HepG2 (cell line): ENCODE results near the gene P2RY2. TPM values are rescaled to one million over a fixed set of nuclear protein-coding genes. Genes with fewer than 3 reads are reported as not detected.

ENCODE experiments used
- ELF3 ChIP-seq: IDR thresholded peaks from 2 replicates; pipeline ENCODE4 v1.6.1; 2016; ENCODE audit warnings: missing genetic modification reagents, missing compliant biosample characterization
- FOXJ3 ChIP-seq: sonication (generic); formaldehyde crosslinking; IDR thresholded peaks from 2 replicates; pipeline ENCODE4 v1.4.0; 2020; ENCODE audit warnings: missing genetic modification reagents, mild to moderate bottlenecking, borderline replicate concordance
- HDAC1 ChIP-seq: sonication (generic); formaldehyde crosslinking; IDR thresholded peaks from 2 replicates; pipeline ENCODE4 v1.5.1; 2020; ENCODE audit warnings: mild to moderate bottlenecking, missing genetic modification reagents
- HOXA7 ChIP-seq: sonication (generic); formaldehyde crosslinking; IDR thresholded peaks from 2 replicates; pipeline ENCODE4 v1.8.1; 2022; ENCODE audit warnings: mild to moderate bottlenecking, missing genetic modification reagents, moderate library complexity
- KDM1A ChIP-seq: IDR thresholded peaks from 2 replicates; pipeline ENCODE4 v1.6.1; 2016; ENCODE audit warnings: missing compliant biosample characterization
- MED13 ChIP-seq: sonication (generic); formaldehyde crosslinking; IDR thresholded peaks from 2 replicates; pipeline ENCODE4 v1.5.0; 2020; ENCODE audit warnings: missing genetic modification reagents
- MEIS2 ChIP-seq: sonication (generic); formaldehyde crosslinking; IDR thresholded peaks from 2 replicates; pipeline ENCODE4 v1.9.0; 2021; ENCODE audit warnings: mild to moderate bottlenecking, missing genetic modification reagents
- MXD4 ChIP-seq: IDR thresholded peaks from 2 replicates; pipeline ENCODE4 v1.6.1; 2016; ENCODE audit warnings: mild to moderate bottlenecking, missing biosample characterization, missing genetic modification reagents
- SALL1 ChIP-seq: sonication (generic); formaldehyde crosslinking; IDR thresholded peaks from 2 replicates; pipeline ENCODE4 v1.8.0; 2022; ENCODE audit warnings: mild to moderate bottlenecking, missing genetic modification reagents
- SOX6 ChIP-seq, 2 experiments: fragments of 450-650 bp in 1 of 2; sonication (generic) in 1 of 2; formaldehyde crosslinking in 1 of 2; IDR thresholded peaks; 2 replicates each; pipeline versions ENCODE4 v1.4.0 to v1.6.1; 2017 to 2020; ENCODE audit warnings: antibody characterized with exemption in 1 of 2, mild to moderate bottlenecking in 1 of 2, missing genetic modification reagents in 1 of 2
- SRSF1 ChIP-seq: fragments of 200-400 bp; formaldehyde crosslinking; optimal IDR thresholded peaks from 2 replicates; pipeline ENCODE3; 2017; ENCODE audit warnings: mild to moderate bottlenecking, low read depth, low read length, moderate library complexity
- SRY ChIP-seq: sonication (generic); formaldehyde crosslinking; IDR thresholded peaks from 2 replicates; pipeline ENCODE4 v1.8.0; 2022; ENCODE audit warnings: mild to moderate bottlenecking, missing genetic modification reagents
- TBL1XR1 ChIP-seq: fragments of 150-350 bp; IDR thresholded peaks from 2 replicates; pipeline ENCODE4 v1.6.1; 2014; ENCODE audit warnings: borderline replicate concordance, low read length; ENCODE audit not compliant: partially characterized antibody
- ZFP37 ChIP-seq: sonication (generic); formaldehyde crosslinking; IDR thresholded peaks from 2 replicates; pipeline ENCODE4 v1.4.0; 2020; ENCODE audit warnings: missing genetic modification reagents, borderline replicate concordance
- ZMYM3 ChIP-seq: sonication (generic); formaldehyde crosslinking; IDR thresholded peaks from 2 replicates; pipeline ENCODE4 v1.5.1; 2020; ENCODE audit warnings: mild to moderate bottlenecking, missing genetic modification reagents
- ZMYM4 ChIP-seq: sonication (generic); formaldehyde crosslinking; IDR thresholded peaks from 2 replicates; pipeline ENCODE4 v1.8.1; 2023; ENCODE audit warnings: mild to moderate bottlenecking, missing genetic modification reagents
- ZNF263 ChIP-seq: sonication (generic); formaldehyde crosslinking; IDR thresholded peaks from 2 replicates; pipeline ENCODE4 v1.4.0; 2020; ENCODE audit warnings: missing genetic modification reagents
- ZNF556 ChIP-seq: sonication (generic); formaldehyde crosslinking; IDR thresholded peaks from 2 replicates; pipeline ENCODE4 v1.4.0; 2020; ENCODE audit warnings: mild to moderate bottlenecking, missing genetic modification reagents, borderline replicate concordance
- polyA plus RNA-seq, 8 experiments: library from polyadenylated mRNA; depleted of rRNA in 3 of 8; stranded (reverse) in 7 of 8; unstranded in 1 of 8; fragments of >200 nt; fragmentation: Illumina TruSeq in 4 of 8; extraction: Trizol in 4 of 8; gene quantifications; 2 replicates each; pipeline versions ENCODE4 v1.2.1 to v1.2.3, GENCODE V29; 2011 to 2016; ENCODE audit warnings: low read depth in 4 of 8, missing spikeins in 1 of 8, mixed read lengths in 1 of 8; ENCODE audit not compliant: insufficient read depth in 1 of 8
- total RNA-seq, 5 experiments: library from RNA; depleted of rRNA; stranded (reverse); fragments of >200 nt; fragmentation: Illumina TruSeq; extraction: Trizol; gene quantifications; 2 replicates each; pipeline ENCODE4 v1.2.3, GENCODE V29; 2016; ENCODE audit warnings: low read depth in 1 of 5
- TF ChIP-seq, protein P1 (sequence below): sonication (generic); formaldehyde crosslinking; IDR thresholded peaks from 2 replicates; pipeline ENCODE4 v1.4.0; 2020; ENCODE audit warnings: low read depth, missing genetic modification reagents
- TF ChIP-seq, protein P2 (sequence below): IDR thresholded peaks from 2 replicates; pipeline ENCODE4 v1.6.1; 2018; ENCODE audit warnings: missing genetic modification reagents, mild to moderate bottlenecking, missing compliant biosample characterization
- TF ChIP-seq, protein P3 (sequence below): IDR thresholded peaks from 2 replicates; pipeline ENCODE4 v1.6.1; 2012; ENCODE audit warnings: inconsistent platforms
- TF ChIP-seq, protein P4 (sequence below): sonication (generic); formaldehyde crosslinking; conservative IDR thresholded peaks from 2 replicates; pipeline ENCODE4 v1.4.0; 2020; ENCODE audit warnings: mild to moderate bottlenecking, missing genetic modification reagents, moderate library complexity

P2RY2 gene
- total and polyA plus RNA-seq, 2 of the 13 experiments (the other 11 are each of a cell fraction or from before 2014, with no cell fraction given) = 0.95 to 3.1 TPM

DNA sequence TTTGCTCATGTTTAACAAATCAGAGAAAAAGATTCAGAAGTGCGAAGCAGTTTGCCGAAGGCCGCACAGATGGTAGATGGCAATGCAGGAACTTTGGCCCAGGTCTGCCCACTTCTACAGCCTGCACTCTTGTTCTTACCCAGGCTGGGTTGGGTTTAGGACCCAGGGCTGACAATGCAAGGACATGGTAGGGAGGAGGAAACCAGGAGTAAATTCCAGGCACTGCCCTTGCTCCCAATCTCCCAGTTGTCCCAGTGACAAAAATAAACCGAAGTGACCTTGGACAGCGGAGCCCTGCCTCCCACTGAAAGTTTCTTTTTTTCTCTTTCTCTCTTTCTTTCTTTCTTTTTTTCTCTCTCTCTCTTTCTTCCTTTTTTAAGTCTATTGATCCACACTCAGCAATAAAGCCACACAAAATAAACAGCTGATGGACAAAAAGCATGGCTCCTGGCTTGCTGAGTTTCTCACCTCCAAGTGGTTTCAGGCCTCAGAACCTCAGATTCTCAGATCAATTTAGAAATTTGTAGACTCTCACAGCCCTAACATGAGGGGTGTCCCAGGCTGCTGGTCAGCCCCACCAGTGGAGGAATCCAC lies 42.4 kb upstream of the P2RY2 start (continued):
- TF ChIP-seq, protein P1, sequence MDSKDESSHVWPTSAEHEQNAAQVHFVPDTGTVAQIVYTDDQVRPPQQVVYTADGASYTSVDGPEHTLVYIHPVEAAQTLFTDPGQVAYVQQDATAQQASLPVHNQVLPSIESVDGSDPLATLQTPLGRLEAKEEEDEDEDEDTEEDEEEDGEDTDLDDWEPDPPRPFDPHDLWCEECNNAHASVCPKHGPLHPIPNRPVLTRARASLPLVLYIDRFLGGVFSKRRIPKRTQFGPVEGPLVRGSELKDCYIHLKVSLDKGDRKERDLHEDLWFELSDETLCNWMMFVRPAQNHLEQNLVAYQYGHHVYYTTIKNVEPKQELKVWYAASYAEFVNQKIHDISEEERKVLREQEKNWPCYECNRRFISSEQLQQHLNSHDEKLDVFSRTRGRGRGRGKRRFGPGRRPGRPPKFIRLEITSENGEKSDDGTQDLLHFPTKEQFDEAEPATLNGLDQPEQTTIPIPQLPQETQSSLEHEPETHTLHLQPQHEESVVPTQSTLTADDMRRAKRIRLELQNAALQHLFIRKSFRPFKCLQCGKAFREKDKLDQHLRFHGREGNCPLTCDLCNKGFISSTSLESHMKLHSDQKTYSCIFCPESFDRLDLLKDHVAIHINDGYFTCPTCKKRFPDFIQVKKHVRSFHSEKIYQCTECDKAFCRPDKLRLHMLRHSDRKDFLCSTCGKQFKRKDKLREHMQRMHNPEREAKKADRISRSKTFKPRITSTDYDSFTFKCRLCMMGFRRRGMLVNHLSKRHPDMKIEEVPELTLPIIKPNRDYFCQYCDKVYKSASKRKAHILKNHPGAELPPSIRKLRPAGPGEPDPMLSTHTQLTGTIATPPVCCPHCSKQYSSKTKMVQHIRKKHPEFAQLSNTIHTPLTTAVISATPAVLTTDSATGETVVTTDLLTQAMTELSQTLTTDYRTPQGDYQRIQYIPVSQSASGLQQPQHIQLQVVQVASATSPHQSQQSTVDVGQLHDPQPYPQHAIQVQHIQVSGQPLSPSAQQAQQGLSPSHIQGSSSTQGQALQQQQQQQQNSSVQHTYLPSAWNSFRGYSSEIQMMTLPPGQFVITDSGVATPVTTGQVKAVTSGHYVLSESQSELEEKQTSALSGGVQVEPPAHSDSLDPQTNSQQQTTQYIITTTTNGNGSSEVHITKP (CRISPR knock-in tag) = peak; percentile 75; the same call in 1 of the 2 replicates
- TF ChIP-seq KDM1A (CRISPR knock-in tag) = peak; percentile 69; the same call in 1 of the 2 replicates
- TF ChIP-seq, protein P2, sequence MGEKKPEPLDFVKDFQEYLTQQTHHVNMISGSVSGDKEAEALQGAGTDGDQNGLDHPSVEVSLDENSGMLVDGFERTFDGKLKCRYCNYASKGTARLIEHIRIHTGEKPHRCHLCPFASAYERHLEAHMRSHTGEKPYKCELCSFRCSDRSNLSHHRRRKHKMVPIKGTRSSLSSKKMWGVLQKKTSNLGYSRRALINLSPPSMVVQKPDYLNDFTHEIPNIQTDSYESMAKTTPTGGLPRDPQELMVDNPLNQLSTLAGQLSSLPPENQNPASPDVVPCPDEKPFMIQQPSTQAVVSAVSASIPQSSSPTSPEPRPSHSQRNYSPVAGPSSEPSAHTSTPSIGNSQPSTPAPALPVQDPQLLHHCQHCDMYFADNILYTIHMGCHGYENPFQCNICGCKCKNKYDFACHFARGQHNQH (CRISPR knock-in tag) = peak; percentile 32; the same call in 1 of the 2 replicates
- peak; percentile 53; the same call in 1 of the 2 replicates for TF ChIP-seq ZMYM4
- no peak for TF ChIP-seq HOXA7 (CRISPR knock-in tag)
- peak; percentile 64; the same call in 1 of the 2 replicates for TF ChIP-seq MED13 (CRISPR knock-in tag)
- TF ChIP-seq HDAC1 (CRISPR knock-in tag) = peak; percentile 69
- TF ChIP-seq ZMYM3 (CRISPR knock-in tag) = peak; percentile 96
- 0 out of 2 replicates have a peak, but pooled peaks have one; percentile 10 for TF ChIP-seq MXD4 (CRISPR knock-in tag)
- TF ChIP-seq, protein P3, sequence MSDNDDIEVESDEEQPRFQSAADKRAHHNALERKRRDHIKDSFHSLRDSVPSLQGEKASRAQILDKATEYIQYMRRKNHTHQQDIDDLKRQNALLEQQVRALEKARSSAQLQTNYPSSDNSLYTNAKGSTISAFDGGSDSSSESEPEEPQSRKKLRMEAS = peak; percentile 38; the same call in 1 of the 2 replicates
- TF ChIP-seq ZFP37 (CRISPR knock-in tag) = no peak
- peak; percentile 48 for TF ChIP-seq ZNF263 (CRISPR knock-in tag)
- TF ChIP-seq SRY (CRISPR knock-in tag) = 0 out of 2 replicates have a peak, but pooled peaks have one; percentile 36
- peak; percentile 93 for TF ChIP-seq ELF3 (CRISPR knock-in tag)
- TF ChIP-seq MEIS2 = no peak
- peak; percentile 68; the same call in 1 of the 2 replicates for TF ChIP-seq FOXJ3 (CRISPR knock-in tag)
- TF ChIP-seq TBL1XR1 = peak; percentile 22
- no peak for TF ChIP-seq SRSF1
- TF ChIP-seq, protein P4, sequence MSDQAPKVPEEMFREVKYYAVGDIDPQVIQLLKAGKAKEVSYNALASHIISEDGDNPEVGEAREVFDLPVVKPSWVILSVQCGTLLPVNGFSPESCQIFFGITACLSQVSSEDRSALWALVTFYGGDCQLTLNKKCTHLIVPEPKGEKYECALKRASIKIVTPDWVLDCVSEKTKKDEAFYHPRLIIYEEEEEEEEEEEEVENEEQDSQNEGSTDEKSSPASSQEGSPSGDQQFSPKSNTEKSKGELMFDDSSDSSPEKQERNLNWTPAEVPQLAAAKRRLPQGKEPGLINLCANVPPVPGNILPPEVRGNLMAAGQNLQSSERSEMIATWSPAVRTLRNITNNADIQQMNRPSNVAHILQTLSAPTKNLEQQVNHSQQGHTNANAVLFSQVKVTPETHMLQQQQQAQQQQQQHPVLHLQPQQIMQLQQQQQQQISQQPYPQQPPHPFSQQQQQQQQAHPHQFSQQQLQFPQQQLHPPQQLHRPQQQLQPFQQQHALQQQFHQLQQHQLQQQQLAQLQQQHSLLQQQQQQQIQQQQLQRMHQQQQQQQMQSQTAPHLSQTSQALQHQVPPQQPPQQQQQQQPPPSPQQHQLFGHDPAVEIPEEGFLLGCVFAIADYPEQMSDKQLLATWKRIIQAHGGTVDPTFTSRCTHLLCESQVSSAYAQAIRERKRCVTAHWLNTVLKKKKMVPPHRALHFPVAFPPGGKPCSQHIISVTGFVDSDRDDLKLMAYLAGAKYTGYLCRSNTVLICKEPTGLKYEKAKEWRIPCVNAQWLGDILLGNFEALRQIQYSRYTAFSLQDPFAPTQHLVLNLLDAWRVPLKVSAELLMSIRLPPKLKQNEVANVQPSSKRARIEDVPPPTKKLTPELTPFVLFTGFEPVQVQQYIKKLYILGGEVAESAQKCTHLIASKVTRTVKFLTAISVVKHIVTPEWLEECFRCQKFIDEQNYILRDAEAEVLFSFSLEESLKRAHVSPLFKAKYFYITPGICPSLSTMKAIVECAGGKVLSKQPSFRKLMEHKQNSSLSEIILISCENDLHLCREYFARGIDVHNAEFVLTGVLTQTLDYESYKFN (CRISPR knock-in tag) = peak; percentile 85
- TF ChIP-seq ZNF556 (CRISPR knock-in tag) = no peak; the same call in 1 of the 2 replicates
- peak; percentile 51 for TF ChIP-seq SALL1 (CRISPR knock-in tag)
- TF ChIP-seq SOX6 (IDR thresholded peaks at IDR 0.05) = no peak
- TF ChIP-seq SOX6 (CRISPR knock-in tag; IDR thresholded peaks at IDR 0.05) = peak; percentile 81
